GM12865 (cell line): ENCODE results near the gene PRDM5.

ENCODE experiments used
- DNase-seq: peaks from one replicate; pipeline ENCODE4 v3.0.0; 2010; ENCODE audit warnings: low read depth
- H3K4me3 ChIP-seq: 2 replicates; pipeline ENCODE4 v1.5.1; 2011; ENCODE audit warnings: mild to moderate bottlenecking, low read depth, low read length, control low read depth
- TF ChIP-seq, protein P1 (sequence below): IDR thresholded peaks from 2 replicates; pipeline ENCODE4 v1.5.1; 2011; ENCODE audit warnings: low read length, control low read depth, low read depth, inconsistent platforms; ENCODE audit not compliant: insufficient read depth; ENCODE audit errors: missing control alignments

The PRDM5 gene

DNA sequence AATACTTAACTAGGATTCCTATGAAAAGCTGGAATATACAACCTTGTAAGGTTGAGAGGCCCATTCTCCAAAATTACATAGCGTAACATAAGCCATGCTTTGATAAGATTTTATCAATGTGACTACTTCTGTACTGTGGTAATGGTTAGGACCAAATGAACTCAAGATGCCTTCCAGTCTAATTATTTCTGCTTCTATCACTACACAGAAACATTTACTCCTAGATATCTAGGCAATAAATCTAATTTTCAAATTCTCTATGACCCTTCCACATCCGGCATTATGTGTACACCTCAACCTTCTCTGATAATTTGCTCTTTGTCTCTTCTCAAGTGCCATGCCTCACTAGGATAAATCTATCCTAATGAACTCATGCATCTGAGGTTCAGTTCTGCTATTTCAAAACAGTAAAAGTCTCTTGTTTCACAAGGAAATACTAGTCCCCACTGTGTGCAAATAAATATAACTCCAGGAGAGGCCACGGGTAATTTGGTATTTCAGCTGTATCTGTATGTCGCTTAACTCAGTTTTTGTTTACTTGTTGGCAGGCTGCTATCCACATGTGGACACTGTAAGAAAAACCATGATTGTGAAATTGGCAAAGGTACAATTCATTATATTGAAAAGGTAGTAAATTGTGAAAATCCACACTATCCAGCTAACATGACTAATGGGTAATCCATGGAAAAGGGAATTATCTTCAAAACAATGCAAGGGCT is 93.3 kb downstream of the PRDM5 start:
- TF ChIP-seq, protein P1, sequence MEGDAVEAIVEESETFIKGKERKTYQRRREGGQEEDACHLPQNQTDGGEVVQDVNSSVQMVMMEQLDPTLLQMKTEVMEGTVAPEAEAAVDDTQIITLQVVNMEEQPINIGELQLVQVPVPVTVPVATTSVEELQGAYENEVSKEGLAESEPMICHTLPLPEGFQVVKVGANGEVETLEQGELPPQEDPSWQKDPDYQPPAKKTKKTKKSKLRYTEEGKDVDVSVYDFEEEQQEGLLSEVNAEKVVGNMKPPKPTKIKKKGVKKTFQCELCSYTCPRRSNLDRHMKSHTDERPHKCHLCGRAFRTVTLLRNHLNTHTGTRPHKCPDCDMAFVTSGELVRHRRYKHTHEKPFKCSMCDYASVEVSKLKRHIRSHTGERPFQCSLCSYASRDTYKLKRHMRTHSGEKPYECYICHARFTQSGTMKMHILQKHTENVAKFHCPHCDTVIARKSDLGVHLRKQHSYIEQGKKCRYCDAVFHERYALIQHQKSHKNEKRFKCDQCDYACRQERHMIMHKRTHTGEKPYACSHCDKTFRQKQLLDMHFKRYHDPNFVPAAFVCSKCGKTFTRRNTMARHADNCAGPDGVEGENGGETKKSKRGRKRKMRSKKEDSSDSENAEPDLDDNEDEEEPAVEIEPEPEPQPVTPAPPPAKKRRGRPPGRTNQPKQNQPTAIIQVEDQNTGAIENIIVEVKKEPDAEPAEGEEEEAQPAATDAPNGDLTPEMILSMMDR, result no peak
- no peak for DNase-seq
- no peak overlapping the region for H3K4me3 ChIP-seq

DNA sequence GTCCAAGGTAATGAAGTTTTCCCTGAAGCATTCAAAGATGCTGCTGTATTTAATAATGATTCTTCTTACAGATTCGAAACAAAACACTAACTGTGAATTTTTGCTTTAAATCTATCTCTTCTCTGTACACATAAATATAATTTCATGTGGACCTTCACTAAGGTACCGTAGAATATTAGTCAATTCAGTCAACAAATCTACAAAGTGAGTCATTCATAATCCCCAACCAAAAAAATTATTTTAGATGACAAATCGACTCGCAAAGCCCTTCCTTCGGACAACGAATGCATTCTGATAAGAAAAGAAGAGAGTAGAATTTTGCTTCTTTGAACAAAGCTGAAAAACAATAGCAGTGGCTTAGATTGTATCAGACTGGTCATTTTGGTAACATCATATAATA is 95.7 kb downstream of the PRDM5 start:
- TF ChIP-seq, protein P1, result no peak
- H3K4me3 ChIP-seq, result no peak overlapping the region
- DNase-seq, result no peak

DNA sequence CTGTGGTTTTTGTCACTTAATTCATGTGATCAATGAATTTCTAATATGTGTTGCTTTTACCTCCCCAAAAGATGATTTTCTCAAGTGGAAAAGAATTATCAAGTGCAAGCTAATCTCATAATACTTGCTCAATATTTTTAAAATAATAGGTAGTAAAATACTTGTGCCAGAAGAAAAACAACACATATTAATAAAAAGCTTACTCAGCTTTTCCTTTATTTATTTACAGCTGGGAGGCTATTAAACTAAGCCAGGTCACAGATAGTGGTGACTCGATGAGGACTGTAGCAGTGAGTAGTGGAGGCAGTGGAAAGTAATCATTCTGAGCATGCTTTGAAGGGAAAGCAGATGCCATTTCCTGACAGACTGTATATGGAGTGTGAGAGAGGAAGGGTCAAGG is 96.1 kb downstream of the PRDM5 start:
- no peak overlapping the region for H3K4me3 ChIP-seq
- TF ChIP-seq, protein P1, result no peak
- DNase-seq, result no peak

DNA sequence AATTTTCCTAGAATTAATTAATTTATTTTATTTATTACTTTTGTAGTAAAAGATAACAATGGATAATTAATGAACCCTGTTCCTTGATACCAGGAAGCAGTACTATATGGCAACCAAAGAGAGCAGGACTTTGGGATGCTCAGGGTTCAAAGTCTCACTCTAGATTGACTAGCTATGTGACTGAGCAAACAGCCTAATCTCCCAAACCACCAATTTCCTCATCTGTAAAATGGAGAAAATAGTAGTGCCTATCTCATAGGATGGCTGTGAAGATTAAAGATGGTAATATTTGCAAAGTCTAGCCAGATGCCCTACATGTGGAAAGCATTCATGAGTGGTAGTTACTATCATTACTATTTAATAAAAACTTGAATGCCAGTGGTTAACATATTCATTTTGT is 97.6 kb downstream of the PRDM5 start:
- TF ChIP-seq, protein P1, result no peak
- H3K4me3 ChIP-seq, result no peak overlapping the region
- no peak for DNase-seq

DNA sequence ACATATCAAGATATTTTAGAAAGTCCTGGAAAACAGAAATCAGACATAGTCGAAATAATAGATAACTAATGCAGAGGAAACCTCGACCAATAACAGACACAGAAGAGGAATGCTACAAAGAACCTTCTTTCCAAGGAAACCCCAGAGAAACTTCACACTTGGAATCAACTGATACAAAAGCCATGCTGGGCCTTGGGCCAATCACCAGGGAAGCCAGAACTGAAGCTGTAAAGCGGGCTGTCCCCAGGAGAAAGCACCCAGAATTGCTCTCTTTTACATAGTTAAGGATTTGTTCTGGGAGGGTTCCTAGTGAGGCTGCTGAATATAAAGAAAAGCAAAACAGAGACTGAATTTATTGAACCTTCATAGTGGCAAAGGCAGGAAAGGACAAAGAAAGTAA is 100.5 kb downstream of the PRDM5 start:
- TF ChIP-seq, protein P1, result no peak
- DNase-seq, result no peak
- no peak overlapping the region for H3K4me3 ChIP-seq

DNA sequence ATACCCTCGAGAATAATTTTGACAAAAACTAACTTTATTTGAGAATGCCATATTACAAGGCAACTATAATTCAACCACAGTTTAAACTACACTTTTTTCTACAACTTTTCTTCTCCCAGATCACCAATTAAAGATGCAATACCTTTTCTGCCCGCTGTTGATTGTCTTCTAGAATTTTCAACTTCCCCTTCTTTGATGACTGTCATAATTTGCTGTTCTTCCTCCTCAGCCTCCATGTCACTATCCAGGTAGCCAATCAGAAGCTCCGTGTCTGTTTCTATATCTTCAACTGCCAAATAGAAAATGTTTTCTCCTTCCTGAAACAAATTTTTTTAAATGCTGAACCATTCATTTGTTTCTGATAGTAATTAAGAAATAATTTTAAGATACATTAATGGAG is 101.5 kb downstream of the PRDM5 start:
- no peak overlapping the region for H3K4me3 ChIP-seq
- TF ChIP-seq, protein P1, result no peak
- DNase-seq, result no peak
